ENCODE data around the gene ATP13A3. TPM values are rescaled to one million over a fixed set of nuclear protein-coding genes. Genes with fewer than 3 reads are reported as not detected.
"Not testable (repeated sequence)": the region's sequence is repeated elsewhere in the genome, so short reads cannot be mapped to it uniquely, and the experiment has no call there.

ATP13A3 gene
- total RNA-seq, 1 donor from 2014 or later, result 98.2 TPM

DNA sequence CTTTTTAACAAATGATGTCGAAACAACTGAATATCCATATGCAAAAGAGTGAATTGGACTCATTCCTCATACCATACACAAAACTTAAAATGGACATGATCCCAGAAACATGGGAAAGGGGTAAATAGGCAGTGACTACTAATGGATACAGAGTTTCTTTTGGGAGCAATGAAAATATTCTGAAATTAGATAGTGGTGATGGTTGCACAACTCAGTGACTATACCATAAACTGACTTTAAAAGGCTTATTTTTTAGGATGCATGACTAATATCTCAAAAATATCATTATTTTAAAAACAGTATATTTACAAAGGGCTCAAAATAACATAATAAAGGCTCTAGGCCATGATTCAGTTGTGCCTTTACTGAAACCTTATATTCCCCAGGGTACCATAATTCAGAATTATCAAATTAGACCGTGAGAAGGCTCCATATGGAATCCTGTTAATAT lies 16.3 kb upstream of the ATP13A3 start:
- DNase-seq (ENCODE audit: extremely low read depth, low read depth, low spot score), result no peak

- no peak for DNase-seq (ENCODE audit: extremely low read depth, low read depth, low spot score)
Observed at GRCh38 chr3:194500198-194500597, 13.4 kb upstream of the ATP13A3 start.

DNA sequence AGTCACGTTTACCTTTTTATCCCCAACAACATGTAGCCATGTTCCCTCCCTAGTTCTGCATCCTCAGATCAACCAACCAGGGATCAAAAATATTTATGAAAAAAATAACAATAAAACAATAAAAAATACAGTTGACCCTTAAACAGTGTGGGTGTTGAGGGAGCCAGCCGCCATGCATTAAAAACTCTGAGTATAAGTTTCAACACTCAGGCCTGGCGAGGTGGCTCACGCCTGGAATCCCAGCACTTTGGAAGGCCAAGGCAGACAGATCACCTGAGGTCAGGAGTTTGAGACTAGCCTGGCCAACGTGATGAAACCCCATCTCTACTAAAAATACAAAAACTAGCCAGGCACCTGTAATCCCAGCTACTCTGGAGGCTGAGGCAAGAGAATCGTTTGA lies 12.7 kb upstream of the ATP13A3 start:
- DNase-seq (ENCODE audit: extremely low read depth, low read depth, low spot score), result not testable (repeated sequence)

GRCh38 chr3:194497799-194498575 lies 11.2 kb upstream of the ATP13A3 start:
- DNase-seq (ENCODE audit: extremely low read depth, low read depth, low spot score), result no peak

DNA sequence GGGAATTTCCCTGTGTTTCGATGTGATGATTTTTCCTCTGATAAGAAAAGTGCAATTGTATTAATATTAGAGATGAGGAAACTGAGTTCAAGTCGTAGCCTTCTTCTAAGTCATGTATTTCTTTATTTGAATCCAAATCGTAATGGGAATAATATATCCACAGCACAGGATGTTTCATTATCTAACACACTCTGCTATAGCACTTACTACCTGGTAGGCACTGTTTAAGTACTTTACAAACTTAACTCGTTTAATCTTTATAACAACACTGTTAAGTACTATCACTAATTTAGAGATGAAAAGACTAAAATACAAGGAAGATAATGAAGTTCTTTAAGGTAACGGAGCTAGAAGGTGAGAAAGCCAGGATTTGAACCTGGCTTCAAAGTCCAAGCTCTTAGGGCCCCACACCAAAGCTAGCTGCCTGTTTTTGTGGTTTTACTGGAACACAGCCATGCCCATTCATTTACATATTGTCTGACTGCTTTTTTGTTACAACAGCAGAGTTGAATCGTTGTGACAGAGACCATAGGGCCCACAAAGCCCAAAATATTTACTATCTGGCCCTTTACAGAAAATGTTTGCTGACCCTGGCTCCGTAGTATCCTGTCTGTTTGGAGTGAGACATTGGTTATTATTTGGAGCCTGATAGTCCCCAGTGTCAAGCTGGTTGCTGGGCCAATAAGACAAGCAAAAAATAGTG lies 9.6 kb upstream of the ATP13A3 start:
- DNase-seq (ENCODE audit: extremely low read depth, low read depth, low spot score), result no peak

DNA sequence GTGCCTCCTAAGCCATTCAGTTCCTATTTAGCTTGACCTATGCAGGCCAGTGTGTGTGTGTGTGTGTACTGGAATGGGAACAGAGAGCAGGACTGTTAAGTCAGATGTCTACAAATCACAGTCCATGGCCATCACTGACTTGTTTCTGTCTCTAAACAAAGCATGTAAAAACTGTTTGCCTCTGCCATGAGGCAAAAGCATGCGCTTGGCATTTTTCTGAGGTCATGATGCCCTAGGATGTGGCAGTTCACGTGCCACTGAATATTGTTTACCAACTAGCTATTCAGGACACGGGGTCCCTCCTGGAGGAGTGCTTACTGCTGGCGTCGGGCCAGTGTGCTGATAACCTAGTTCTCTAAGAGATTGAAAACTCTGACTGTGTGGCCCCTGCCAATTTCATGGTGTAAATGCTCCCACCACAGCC lies 8.2 kb upstream of the ATP13A3 start:
- no peak for DNase-seq (ENCODE audit: extremely low read depth, low read depth, low spot score)

DNA sequence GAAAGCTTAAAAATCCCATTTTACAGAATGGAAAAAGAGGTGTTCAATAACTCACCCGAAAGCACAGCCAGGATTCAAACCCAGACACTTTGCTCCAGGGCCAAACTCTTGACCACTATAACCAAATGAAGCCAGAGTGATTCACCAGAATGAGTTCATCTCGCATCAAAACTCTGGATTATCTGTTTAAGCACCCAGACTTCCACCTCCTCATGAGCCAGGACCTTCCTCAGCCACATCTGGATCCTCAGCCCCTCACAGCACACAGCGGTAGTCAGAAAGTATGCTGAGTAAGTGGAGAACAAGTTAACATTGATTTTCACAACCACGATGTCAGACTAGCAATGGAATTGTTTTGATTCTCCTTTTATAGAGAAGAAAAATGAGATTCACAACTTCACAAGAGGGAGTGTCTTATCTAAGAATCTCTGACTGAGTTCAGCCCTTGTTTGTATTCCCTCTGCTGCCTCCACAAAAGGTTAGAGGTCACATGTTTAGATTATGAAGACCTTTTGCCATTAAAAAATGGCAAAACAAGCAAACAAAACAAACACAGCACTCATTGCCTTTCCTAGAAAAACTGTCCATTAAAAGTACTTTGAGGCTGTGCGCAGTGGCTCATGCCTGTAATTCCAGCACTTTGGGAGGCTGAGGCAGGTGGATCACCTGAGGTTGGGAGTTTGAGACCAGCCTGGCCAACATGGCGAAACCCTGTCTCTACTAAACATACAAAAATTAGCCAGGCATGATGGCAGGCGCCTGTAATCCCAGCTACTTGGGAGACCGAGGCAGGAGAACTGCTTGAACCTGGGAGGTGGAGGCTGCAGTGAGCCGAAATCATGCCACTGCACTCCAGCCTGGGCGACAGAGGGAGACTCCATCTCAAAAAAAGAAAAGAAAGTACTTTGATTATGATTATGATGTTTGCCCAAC lies 7.5 kb upstream of the ATP13A3 start:
- not testable (repeated sequence) for DNase-seq (ENCODE audit: extremely low read depth, low read depth, low spot score)

DNA sequence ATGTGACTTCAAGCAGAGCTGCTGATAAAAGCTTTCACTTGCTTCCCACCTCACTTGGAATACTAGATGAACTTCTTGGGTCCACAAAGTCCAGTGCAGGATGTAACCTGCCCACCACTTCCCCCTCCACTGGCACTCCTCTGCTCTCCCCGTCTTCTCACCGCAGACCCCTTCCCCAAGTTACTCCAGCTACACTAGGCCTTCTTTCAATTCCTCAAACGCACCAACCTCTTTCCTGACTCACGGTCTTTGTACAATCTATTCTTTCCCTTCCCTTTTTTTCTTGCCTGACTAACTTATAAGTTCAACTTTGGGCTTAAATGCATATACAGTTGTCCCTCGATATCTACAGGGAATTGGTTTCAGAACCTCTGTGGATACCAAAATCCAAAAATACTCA lies 5.2 kb upstream of the ATP13A3 start:
- DNase-seq (ENCODE audit: extremely low read depth, low read depth, low spot score), result no peak

GRCh38 chr3:194489736-194490612 lies 3.2 kb upstream of the ATP13A3 start:
- no peak for DNase-seq (ENCODE audit: extremely low read depth, low read depth, low spot score)

DNA sequence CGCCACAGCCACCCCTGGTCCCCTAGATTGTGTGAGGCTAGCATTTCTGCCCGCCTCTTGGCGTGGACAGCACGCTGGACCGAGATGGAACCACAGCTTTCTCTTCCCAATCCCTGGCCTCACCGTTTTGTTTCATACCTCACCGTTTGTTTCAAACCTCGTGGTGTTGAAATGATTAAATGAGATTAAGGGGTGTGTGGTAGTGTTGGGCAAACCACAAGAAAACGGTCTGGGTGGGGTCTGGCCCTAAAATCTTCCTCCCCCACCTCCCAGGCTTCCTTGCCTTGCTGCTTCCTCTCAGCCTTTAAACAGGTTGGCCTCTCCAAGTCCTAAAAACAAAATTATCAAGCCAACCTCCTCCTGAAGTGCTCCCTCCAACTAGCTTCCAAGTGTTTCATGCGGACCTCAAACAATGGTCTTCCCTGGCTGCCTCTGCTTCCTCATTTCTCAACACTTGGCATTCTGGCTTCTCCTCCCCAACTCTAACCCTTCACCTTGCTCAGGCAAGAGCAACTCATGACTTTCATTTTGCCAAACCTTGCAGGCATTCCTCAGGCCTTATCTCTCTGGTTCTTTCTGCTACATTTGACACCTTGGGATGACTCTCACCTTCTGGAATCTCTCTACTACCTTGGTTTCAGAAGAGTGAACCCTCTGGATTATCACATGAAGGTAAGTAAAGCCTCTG lies 1.4 kb upstream of the ATP13A3 start:
- no peak for DNase-seq (ENCODE audit: extremely low read depth, low read depth, low spot score)

- no peak for DNase-seq (ENCODE audit: extremely low read depth, low read depth, low spot score)
Observed at GRCh38 chr3:194487289-194488054, 670 bp upstream of the ATP13A3 start.

- no peak for DNase-seq (ENCODE audit: extremely low read depth, low read depth, low spot score)
Observed at GRCh38 chr3:194485881-194486539, 792 bp downstream of the ATP13A3 start.

DNA sequence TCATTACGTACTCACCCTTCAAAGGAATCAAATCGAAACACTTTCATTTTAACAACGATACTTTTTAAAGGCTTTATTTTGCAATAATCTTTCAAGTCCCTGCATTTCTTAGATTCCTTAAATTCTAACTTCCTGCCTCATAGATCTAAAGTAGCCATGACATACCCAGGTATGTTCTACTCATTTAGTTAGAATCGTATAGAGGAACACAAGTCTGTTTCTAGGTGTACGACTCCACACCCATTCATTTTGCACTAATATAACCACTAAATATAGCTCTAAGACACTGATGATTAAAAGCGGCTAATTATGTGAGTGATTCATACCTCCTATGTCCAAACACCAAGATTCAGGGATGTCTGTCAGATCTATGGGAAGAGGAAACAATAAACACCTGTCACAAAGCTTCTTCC lies 1.3 kb downstream of the ATP13A3 start:
- DNase-seq (ENCODE audit: extremely low read depth, low read depth, low spot score), result no peak

GRCh38 chr3:194484614-194485013 lies 2.2 kb downstream of the ATP13A3 start:
- DNase-seq (ENCODE audit: extremely low read depth, low read depth, low spot score), result no peak

DNA sequence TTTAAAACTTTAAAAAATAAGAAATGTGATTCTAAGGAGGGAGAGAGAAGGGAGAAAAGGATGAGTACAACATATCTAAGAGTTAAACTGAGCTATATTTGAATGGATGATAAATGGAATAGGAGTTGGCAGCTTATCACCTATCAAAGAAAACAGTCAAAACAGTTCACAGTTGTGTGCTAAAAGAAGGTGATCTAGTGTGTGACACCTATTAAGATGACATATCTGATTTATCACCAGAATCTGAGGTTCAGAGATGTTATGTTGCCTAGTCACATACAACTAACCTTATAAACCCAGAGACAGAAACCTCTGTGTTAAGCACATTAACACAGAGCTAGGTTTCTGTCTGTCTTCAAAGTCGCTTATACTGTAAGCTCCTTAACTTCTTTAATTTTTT lies 3.0 kb downstream of the ATP13A3 start:
- DNase-seq (ENCODE audit: extremely low read depth, low read depth, low spot score), result no peak

DNA sequence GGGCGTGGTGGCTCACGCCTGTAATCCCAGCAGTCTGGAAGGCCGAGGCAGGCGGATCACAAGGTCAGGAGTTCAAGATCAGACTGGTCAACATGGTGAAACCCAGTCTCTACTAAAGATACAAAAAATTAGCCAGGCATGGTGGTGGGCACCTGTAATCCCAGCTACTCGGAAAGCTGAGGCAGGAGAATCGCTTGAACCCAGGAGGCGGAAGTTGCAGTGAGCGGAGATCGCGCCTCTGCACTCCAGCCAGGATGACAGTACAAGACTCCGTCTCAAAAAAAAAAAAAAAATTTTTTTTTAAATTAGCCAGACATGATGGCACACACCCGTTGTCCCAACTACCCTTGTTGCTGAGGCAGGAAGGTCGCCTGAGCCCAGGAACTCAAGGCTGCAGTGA lies 4.0 kb downstream of the ATP13A3 start:
- not testable (repeated sequence) for DNase-seq (ENCODE audit: extremely low read depth, low read depth, low spot score)

- DNase-seq (ENCODE audit: extremely low read depth, low read depth, low spot score), result no peak
Observed at GRCh38 chr3:194482196-194482593, 4.6 kb downstream of the ATP13A3 start.

- no peak for DNase-seq (ENCODE audit: extremely low read depth, low read depth, low spot score)
Observed at GRCh38 chr3:194481525-194482195, 5.1 kb downstream of the ATP13A3 start.

All from glomerular endothelial cell (primary cell).